HG03575 (cell line): ENCODE measurements around the gene DUOX1.
"Not testable (repeated sequence)": the region's sequence is repeated elsewhere in the genome, so short reads cannot be mapped to it uniquely, and the experiment has no call there.

Experiments
- ATAC-seq: cut with Tn5 transposase; IDR thresholded peaks from one replicate; pipeline ENCODE4 v1.9.1; 2021; ENCODE audit not compliant: unreplicated experiment, insufficient number of reproducible peaks, low FRiP score; ENCODE audit errors: extremely low read depth

The DUOX1 gene

DNA sequence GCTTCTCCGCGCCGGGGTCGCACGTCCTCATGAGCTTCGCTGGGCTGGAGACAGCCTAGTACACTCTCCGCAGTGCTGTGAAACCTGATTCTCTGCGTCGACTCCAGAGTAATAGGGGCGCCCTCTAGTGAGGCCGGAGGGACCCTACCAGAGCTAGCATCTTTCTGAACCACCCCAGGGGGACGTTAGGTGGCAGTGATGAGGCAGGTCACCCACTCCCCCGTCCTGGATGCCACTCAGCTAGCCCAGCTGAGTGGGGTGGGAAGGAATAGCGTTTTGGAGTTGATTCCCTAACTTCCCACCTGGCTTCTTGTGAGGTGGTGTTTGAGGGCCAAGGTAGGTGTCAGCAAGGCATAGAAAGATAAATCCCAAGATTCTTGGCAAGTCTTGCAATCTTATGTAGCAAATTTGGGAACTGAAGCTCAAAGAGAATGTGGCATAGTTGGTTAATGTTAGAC is 11.6 kb upstream of the DUOX1 start:
- ATAC-seq, result peak; percentile 77

DNA sequence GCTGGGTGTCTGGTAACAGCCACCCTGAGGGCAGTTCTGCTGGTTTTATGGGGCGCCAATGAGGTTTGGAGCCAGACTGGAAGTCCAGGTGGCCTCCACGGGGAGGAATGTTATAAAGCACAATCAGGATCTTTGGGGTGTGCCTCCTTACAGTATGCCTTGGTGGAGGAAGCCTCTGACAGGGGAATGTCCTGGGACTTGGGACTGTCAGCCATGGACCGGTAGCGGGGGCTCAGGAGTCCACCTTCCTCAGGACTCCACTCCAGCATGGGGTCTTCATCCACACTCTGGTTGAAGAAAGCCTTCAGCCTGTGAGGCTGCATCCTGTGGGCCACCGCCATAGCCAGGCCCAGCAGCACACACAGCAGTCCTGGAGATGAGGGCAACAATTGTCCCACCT is 10.8 kb upstream of the DUOX1 start:
- no peak for ATAC-seq

DNA sequence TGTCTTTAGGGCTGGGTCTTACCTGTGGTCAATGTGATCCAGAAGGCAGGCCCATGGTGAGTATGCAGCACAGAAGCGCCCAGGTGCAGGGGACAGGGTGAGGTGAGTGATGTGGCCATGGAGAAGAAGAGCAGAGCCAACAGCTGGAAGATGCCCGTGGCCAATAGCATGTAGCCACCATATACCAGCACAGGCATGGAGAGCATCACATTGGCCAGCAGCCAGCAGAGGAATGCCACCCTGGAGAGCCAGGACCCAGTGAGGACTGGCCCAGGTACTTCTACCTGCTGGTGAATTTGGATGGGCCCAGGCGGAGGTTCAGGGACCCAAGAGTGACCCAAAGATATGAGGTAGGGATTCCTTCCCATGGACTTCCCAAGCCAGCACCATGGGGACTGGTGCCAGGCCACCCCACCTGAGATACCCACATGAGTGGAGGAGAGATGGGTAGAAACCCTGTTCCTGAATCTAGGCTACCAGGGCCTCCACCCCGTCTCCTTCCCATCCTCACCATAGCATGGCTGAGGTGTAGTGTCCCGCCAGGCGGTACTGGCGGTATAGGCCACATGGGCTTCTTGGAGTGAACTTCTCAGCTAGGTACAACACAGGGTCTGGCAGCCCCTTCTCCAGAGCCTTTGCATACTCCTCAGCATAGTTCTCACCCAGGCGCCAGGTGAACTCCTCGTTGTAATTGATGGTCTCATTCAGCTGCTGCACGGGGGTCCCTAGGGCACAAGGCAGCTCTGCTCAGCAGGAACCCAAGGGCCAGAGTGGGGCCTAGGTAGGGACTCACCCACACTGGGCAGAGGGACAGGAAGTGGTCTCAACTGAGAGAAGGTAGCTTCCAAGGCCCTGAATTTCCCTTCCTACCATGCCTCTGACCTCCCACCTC is 9.5 kb upstream of the DUOX1 start:
- ATAC-seq, result no peak

DNA sequence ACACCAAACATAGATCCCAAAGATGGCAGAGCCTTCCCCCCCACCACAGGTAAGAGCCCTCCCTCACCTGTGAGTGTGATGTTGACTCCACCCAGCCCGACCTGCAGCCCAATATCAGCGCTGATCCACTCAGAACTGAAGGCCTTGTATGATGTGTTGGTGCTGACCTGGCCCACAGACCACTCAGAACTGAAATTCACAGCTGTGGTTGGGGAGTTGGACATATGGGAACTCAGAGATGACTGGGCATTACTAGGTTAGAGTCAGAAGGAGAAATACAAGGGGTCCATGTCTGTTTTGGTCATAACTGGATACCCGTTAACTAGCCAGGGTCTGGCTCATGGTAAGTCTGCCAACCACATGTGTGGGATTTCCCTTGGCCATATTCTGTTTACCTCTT is 8.8 kb upstream of the DUOX1 start:
- ATAC-seq, result no peak

DNA sequence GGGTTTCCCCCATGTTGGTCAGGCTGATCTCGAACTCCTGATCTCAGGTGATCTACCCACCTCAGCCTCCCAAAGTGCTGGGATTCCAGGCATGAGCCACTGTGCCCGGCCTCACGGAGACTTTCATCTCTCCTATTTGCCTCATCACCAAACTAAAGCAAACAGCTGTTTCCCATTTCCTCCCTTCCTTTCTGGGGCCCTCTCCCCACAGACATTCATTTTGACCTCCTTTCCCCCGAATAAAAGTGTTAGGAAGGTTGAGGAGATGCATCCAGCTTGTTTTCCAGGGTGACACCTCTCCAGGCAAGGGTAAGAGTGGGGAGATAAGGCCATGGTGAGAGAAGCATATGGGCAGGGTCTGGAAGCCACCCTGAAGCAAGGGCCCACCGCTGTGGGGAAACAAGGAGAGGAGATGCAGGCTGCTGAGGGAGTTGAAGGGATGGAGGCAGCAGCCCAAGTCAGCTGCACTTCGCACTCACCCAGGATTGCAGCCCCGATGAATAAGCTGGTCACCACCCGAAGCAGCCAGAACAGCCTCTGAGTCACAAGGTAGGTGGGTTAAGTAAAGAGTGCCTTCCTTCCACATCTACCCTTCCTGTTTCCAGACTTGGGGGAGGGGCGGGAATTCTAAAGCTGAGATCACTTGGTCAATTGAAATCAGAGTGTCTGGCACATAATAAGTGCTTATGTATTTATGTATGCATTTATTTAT is 7.9 kb upstream of the DUOX1 start:
- ATAC-seq, result no peak

DNA sequence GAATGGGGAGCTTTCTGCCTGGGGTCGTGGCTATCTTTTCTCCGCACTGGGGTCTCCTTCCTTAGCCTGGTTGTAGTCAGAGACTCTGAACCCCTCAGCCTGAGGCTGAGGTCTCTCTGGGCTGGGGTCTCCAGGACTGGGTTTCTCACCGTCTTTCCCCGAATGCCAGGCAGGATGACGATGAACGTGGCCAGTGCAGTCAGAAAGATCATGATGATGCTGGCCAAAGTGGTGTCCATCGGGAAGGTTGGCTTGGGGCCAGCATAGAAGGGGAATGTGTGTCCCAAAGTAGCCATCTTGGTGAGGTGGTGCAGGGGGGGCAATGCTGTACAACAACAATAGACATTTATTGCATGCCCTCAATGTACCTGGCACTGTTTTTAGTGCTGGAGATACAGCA is 7.1 kb upstream of the DUOX1 start:
- no peak for ATAC-seq

DNA sequence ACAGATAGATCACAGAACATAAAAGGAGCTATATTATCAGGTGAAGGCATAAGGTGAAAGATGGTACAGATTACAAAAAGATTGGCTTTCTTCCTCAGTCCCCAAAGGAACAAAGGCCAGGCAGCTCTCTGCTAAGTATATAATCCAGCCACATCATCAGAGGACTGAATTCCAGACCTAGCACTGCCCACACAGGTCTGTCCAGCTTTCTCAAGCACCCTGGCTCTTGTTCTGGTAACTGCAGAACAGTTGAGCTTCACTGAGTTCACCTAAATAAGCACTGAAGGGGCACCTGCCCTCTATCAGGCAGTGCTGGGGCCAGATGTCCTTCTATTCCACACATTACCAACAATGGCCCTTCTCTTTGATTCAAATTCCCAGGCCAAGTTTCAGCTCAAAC is 6.4 kb upstream of the DUOX1 start:
- no peak for ATAC-seq

DNA sequence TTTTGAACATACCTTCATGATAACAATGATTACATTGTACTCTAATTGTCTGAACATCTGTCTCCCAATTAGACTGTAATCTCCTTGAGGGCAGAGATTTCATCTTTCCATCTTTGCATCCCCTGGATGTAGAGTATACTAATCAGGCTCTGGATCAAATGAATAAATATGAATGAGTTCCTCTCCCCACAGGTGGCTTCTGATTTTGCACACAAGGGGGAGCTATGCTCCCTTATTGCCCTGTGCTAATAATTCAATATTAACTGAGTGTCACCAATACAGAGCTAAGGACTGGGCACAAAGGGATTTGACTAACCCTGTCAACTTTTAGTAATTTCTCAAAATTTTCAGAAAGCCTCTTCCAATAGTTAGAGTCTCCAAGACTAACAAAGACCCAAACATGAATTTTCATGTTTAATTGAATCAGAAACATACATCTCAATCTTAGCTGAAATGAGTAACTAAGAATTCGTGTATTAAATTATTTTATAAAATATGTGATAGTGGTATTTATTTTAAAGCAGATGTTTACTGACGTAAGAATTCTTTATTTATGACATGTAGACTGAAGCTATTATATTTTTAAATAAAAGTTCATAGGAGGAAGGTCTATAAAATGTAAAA is 3.1 kb upstream of the DUOX1 start:
- ATAC-seq, result no peak

DNA sequence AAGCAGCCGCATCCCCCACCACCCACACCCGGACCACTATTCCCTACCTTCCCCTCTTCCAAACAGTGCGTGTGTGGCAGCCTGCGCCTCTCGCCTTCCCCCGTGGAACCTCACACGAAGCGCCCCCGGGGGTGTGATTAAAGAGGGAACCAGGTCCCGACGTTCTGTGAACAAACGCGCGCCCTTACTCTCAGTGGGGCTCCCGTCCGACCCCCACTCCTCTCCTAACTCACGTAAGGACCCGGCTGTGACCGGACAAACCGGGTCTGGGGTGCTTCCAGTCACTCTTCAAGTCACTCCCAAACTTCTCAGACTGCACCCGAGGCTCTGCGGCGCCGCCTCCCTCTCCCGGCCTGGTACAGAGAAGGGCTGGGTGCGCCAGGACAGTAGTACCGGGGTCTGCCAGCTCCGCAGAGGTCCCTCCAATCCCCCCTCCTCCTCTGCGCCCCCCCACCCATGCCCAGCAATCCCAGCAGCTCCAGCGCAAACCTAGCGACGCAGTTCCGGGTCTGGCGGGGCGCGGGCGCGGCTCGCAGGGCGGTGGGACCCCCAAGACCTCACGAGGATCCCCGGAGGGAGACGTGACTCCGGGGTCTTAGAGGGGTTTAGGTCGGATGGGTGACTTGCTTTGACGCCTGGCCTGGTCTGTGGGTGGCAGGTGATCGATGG is 689 bp upstream of the DUOX1 start:
- no peak for ATAC-seq

DNA sequence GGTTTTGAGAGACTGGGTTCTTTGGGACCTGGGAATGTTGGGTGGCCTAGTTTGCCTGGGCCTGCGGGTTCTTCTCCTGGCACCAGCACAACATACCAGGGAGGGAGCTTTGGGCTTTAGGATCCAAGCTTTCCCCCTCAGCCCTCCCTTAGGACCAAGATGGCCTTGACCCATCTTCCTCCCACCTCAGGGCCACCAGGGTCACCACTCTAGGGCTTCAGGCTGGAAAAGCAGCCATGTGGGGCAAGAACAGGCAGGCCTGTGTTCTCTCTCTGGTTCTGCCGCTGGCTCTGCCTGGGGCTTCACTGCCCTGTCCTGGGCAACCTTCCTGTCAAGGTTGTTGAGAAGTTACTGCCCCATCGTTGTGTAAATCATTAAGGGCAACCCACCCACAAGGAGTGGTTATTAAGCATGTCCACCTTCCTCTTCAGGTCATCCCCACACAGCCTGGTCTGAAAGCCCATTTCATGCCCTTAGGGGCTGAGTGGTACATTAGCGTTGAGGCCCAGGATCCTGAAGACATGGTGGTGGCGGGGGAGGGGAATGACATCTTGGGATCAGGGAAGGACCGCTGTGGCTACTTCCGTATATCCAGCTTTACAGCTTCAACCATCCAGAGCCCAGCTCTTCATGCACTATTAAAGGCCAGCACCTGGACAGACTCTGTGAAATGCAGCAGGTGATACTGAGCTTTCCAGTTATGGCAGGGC is 652 bp downstream of the DUOX1 start:
- ATAC-seq, result no peak

DNA sequence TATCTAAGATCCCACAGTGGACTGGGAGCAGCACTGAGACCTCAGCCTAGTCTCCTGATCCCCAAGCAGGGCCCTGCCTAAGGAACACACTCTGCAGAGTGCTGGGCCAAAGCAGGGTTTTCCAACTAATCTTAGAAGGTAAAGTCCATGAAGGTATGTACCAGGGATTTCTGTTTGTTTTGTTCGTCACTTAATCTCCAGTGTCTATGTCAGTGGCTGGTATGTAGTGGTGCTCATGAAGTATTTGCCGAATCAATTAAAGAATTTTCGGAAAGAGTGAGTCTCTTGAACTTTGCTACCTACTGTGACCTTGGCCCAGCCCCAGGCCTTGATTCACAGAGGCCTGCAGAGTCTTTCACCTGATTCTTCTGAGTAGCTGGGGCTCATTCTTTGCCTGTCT is 1.7 kb downstream of the DUOX1 start:
- ATAC-seq, result no peak

DNA sequence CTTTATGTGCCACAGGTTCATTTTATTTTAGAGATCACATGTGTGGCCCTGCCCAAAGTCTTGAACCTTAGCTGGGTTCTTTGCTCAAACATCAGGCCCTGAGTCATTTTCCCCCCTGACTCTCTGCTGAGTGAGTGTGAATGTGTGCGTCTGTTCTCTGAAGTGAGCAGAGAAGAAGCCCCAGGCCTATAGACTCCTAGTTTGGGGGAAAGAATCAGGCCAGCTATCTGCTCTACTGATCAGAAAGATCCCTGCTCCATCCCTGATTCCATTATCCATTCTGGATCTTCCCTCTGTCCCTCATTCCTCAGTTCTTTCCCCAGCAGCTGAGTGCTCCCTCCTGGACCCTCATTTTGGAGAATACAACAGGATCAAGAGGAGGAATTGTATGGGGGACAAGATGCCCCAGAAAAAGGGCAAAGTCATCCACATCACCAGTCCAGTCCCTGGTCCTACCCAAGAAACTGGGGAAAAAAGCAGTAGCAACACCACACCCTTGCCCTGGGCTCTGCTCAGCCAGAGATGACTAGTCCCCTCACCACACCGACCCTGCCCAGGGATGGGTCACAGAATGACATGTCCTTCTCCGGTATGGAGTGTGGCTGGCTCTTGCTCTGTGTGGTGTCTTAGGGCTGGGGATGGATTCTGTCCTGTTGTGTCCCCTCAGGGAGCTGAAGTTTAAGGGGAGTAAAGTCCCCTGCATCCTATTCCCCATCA is 3.2 kb downstream of the DUOX1 start:
- ATAC-seq, result no peak

DNA sequence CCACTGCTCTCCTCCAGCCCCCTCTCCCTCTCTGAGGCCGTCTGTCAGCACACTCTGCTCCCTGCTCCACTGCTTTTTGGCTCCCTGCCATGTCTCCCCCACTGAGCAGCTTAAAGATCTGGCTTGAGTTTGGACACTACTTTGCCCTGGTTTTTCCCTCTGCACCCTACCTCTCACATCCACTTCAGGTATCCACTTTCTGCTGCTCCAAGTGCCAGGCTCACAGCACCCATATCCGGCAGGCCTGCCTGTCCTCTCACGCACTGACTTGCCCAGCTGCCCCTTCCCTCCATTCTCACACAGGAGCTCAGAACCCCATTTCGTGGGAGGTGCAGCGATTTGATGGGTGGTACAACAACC is 3.7 kb downstream of the DUOX1 start:
- ATAC-seq, result no peak

DNA sequence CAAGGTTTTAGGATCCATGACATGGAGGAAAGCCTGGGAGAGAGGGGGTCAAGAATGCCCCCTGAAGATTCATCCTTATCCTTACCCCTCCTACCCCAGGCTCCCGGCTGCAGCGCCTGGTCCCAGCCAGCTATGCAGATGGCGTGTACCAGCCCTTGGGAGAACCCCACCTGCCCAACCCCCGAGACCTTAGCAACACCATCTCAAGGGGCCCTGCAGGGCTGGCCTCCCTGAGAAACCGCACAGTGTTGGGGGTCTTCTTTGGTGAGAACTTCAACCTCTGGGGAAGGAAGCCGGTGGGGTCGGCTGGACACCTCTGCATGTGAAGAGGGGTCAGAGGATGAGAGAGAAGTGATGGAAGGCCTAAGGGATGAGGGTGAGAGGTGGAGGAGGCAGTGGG is 4.3 kb downstream of the DUOX1 start:
- no peak for ATAC-seq

DNA sequence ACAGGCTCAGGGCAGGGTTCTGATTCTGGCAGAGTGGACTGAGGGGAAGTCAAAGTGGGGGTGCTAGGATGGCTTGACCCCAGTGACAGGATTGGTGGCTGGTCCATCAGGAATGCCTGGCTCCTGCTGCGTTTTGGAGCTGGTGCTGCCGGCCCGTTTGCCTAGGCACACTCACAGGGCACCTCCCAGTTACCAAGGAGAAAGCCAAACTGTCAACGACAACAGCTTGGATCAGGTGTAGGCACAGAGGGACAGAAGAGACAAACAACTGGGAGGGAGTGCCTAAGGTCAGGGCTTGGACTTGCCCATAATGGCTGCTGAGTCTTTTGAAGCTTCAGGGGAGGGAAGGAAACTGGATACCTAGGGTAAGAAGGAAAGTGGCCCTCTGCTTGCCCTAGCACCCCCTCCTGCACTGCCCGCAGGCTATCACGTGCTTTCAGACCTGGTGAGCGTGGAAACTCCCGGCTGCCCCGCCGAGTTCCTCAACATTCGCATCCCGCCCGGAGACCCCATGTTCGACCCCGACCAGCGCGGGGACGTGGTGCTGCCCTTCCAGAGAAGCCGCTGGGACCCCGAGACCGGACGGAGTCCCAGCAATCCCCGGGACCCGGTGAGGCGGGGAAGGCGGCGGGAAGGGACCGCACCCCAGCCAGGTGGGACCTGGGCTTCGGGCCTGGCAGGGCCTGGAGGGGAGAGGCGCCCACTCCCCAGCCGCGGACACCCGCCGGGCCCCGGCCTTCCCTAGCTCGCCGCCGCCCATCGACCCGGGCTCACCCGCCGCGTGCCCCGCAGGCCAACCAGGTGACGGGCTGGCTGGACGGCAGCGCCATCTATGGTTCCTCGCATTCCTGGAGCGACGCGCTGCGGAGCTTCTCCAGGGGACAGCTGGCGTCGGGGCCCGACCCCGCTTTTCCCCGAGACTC is 5.1 kb downstream of the DUOX1 start:
- ATAC-seq, result no peak

DNA sequence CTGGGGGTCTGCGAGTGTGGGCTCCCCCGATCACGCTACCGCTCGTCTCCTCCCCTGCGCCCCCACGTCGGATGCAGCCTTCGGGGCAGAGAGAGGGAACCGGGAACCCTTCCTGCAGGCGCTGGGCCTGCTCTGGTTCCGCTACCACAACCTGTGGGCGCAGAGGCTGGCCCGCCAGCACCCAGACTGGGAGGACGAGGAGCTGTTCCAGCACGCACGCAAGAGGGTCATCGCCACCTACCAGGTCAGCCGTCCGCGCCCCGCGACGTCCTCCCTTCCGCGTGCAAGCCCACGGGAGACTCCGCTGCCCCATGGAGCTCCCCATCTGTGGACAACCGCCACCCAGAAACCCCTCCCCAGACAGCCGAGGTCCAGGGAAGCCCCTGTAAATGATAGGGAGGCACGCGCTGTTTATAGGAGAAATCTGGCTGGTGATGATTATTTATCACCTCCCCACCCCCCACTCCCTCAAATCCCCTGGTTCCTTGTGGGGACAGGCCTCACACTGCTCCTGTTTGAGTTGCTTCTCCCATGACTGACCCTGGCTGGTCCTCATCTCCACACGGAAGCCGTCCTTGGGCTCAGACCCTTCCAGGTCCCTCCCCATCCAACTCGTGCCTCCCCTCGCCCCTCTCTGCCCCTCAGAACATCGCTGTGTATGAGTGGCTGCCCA is 6.0 kb downstream of the DUOX1 start:
- not testable (repeated sequence) for ATAC-seq

DNA sequence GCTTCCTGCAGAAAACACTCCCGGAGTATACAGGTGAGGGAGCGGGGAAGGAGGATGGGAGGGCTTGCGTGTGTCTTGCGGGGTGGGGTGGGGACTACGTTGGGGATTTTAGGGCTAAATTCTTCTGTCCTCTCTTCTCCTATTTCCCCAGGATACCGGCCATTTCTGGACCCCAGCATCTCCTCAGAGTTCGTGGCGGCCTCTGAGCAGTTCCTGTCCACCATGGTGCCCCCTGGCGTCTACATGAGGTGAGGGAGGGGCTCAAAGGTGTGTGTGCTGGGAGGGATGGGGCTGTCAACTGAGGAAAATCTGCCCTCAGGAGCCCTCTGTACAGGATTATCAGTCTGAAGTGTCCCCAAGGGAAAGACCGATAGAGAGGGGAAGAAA is 6.6 kb downstream of the DUOX1 start:
- no peak for ATAC-seq
